Retinal pigment epithelial cell (primary cell): Measurements from ENCODE around the gene PHYKPL.

Source experiments
- DNase-seq: peaks from one replicate; pipeline ENCODE4 v3.0.0-alpha.2; 2010; ENCODE audit warnings: low read depth
- H3K4me3 ChIP-seq: 2 replicates; pipeline ENCODE4 v1.5.1; 2011; ENCODE audit warnings: mild to moderate bottlenecking, low read length, control low read depth, moderate library complexity
- TF ChIP-seq, protein P1 (sequence below): conservative IDR thresholded peaks from 2 replicates; pipeline ENCODE4 v1.5.1; 2011; ENCODE audit warnings: low read depth, low read length, control low read depth, inconsistent platforms

The PHYKPL gene

DNA sequence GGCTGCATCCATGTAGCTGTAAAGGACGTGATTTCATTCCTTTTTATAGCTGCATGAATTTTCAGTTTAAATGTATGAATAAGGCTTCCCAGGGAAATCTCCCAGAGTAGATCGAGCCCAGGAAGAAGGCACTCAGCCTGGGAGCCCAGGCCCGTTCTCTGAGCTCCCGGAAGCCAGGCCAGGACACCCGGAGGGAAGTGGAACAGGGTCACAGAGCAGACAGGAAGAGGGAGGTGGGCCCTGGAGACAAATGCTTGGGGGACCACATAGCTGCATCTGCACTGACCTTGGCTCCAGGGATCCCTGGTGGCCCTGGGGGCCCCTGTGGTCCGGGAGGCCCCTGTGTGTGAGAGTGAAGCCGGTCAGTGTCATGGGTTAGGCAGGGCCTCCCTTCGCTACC lies 19.7 kb upstream of the PHYKPL start:
- TF ChIP-seq, protein P1, sequence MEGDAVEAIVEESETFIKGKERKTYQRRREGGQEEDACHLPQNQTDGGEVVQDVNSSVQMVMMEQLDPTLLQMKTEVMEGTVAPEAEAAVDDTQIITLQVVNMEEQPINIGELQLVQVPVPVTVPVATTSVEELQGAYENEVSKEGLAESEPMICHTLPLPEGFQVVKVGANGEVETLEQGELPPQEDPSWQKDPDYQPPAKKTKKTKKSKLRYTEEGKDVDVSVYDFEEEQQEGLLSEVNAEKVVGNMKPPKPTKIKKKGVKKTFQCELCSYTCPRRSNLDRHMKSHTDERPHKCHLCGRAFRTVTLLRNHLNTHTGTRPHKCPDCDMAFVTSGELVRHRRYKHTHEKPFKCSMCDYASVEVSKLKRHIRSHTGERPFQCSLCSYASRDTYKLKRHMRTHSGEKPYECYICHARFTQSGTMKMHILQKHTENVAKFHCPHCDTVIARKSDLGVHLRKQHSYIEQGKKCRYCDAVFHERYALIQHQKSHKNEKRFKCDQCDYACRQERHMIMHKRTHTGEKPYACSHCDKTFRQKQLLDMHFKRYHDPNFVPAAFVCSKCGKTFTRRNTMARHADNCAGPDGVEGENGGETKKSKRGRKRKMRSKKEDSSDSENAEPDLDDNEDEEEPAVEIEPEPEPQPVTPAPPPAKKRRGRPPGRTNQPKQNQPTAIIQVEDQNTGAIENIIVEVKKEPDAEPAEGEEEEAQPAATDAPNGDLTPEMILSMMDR, result no peak
- H3K4me3 ChIP-seq, result no peak overlapping the region
- DNase-seq, result no peak

DNA sequence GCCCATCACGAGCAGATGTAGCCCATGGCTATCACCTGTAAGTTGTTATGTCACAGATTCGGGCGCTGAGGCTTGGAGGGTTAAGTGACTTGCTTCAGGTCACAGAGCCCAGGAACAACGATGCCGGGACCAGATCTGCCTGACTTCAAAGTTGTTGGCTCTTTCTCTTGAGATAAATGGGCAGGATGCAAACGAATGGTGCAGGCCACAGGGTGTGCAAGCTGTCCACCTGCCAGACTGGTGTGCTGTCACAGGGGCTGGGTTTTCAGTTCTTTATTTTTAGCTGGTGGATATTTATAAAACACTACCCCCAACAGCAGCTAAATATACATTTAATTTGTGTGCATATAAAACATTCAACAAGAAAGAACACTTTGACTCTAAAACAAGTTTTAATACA lies 17.7 kb upstream of the PHYKPL start:
- TF ChIP-seq, protein P1, result no peak
- DNase-seq, result no peak
- H3K4me3 ChIP-seq, result no peak overlapping the region

DNA sequence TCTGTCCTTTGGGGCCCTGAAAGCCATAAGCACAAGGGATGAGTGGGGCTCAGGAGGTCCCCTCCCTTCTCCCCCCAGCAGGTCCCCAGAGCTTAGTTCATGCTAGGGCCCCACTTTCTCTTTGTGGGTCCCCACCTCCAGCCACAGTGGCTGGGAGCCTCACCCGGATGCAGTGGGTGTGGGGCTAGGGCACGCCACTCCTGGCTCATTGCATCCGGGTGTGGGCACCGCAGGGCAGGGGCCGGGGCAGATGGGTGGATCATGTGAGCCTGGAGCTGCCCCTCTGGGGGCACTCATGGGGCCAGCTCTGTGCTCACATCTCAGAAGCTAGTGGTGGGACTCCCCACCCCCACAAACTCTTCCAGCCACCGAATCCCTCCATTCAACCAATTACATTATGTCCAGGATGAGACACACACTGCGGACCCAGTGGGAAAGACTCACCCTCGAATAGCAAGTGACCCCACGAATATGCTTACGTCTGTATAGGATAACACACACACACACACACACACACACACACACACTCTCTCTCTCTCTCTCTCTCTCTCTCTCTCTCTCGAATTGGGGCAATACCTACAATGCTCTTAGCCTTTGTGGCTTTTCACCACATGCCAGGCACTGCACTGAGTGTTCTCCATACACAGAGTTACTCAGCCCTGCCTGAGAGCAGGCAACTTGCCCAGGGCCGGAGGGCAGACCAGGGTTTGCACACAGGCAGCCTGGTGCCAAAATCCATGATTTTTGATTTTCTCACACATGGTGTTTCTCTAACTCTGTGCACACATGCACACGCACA lies 16.8 kb upstream of the PHYKPL start:
- TF ChIP-seq, protein P1, result no peak
- DNase-seq, result no peak
- no peak overlapping the region for H3K4me3 ChIP-seq

DNA sequence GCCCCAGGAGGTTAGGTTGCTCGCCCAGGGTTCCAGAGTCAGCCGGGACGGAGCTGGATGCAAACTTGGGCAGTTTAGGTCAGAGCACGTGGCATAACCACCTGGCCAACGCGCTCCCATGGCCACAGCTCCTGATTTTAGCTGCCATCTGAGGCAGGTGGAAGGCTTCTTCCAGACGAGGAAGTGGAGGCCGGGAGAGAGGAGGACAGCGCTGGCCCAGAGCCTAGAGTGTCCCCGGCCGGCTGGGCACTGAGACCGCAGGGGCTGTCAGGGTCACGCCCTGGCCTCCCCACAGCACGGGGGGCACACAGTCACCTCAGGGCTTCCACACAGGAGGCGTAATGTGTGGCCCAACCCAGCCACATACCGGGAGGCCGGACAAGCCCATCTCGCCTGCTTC lies 16.1 kb upstream of the PHYKPL start:
- TF ChIP-seq, protein P1, result no peak
- DNase-seq, result no peak
- no peak overlapping the region for H3K4me3 ChIP-seq

DNA sequence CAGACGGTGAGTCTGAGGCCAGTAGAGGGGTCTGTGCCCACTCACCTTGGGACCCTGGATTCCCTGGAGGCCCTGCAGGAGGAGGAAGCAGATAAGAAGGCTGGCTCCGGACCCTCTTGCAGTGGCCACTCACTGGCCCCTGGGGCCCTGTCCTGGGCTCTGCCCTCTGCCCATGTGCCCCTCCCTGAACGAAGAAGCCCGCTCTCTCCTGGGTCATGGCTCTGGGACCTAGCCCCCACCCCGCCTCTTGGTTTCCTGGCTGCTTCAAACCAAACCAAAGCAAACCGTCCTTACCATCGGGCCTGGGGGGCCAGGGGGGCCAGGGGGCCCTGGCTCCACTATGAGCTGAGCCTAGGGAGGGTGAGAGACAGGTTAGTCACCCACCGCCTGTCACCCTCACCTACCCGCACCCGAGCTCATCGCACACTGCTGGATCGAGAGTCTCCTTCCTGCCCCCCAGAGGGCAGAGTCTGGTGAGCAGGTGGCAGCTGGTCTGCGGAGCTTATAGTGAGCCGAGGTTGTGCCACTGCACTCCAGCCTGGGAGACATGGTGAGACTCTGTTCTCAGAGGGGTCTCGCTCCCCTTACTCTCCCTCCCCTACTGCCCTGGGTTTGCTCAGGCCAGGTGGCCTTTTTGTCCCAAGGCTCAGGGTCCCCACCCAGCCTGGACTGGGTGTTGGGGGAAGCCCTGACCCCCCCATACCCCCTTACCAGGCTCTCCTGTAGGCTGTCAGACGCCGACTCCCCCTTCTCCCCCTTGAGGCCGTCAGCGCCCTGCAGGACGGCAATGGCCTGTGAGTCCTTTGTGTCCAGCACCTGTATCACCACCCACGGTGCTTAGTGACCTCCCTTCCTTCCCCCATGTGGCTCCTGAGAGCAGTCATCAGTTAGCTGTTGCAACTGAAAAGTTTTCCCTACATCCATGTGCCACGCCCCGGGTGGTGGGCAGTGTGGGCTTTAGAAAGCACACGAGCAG lies 15.2 kb upstream of the PHYKPL start:
- no peak for DNase-seq
- no peak overlapping the region for H3K4me3 ChIP-seq
- TF ChIP-seq, protein P1, result no peak

DNA sequence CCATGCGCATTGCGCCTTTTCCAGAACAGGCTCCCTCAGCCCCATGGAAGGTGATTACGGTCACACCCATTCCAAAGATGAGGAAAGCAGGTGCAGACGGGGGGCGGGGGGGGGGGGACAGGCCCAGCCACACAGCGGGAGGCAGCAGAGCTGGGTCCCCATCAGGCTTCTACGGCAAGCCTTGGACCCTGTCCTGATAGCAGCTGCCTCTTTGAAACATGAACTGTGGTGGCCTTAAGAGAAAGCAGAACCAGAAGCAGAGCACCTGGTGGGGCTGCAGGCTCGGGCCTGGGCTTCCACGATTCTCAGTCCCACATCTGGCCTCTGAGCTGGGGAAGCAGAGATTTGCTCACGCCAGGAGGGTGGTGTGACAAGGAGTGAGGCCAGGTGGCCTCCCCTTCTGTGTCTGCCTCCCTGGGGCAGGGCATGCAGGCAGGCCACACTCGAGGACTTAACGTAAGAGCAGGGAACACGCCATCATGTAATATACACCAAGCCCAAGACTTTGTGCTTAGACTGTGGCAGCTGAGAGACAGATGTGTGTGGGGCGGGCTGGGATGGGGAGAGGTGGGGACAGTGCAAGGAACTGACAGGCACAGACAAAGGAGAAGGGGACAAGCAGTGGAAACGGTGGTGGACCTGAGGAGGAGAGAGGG lies 14.2 kb upstream of the PHYKPL start:
- DNase-seq, result no peak
- TF ChIP-seq, protein P1, result no peak
- no peak overlapping the region for H3K4me3 ChIP-seq
